GM03348 (cell line): ENCODE results near the gene BORCS5.

ENCODE experiments used
- DNase-seq: peaks from one replicate; pipeline ENCODE4 v3.0.0; 2012; ENCODE audit warnings: low spot score

BORCS5 gene

DNA sequence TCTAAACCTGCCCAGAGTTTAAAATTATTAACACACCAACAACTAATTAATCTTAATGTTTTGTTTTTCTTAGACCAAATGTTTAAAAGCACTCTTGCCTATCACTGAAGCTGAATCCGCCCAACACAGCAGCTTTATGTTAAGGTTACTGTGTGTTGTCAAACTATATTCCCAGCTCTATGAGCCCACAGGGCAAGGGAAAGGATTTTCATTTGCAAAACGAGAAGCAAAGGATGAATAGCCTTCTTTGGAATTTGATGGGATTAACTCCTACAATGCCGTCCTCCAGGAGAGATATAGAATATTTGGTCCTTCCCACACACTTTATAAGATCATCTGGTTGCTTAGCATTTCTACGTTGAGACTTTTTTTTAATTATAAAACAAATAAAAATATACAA is 162.0 kb downstream of the BORCS5 start:
- no peak for DNase-seq
